Ovary (tissue), 9 donors: ENCODE results near the gene ENKUR. TPM values are rescaled to one million over a fixed set of nuclear protein-coding genes. Genes with fewer than 3 reads are reported as not detected.
"Not testable (repeated sequence)": the region's sequence is repeated elsewhere in the genome, so short reads cannot be mapped to it uniquely, and the experiment has no call there.

ENCODE experiments used
- DNase-seq, 5 donors: peaks; one replicate each; pipeline ENCODE4 v3.0.0-alpha.2; 2019 to 2020
- H3K27ac ChIP-seq, 2 donors: fragments of 200-600 bp; one replicate each; pipeline versions ENCODE4 v1.5.1 to v1.8.0; 2019 to 2022
- H3K27me3 ChIP-seq: fragments of 200-600 bp; one replicate; pipeline ENCODE4 v1.8.0; 2022
- H3K36me3 ChIP-seq: fragments of 200-600 bp; sonication (generic); one replicate; pipeline ENCODE4 v1.5.1; 2019
- H3K4me1 ChIP-seq: one replicate; pipeline ENCODE4 v1.8.1; 2013; ENCODE audit warnings: mild to moderate bottlenecking, moderate library complexity; ENCODE audit not compliant: insufficient read depth
- H3K4me3 ChIP-seq: fragments of 200-600 bp; sonication (generic); one replicate; pipeline ENCODE4 v1.5.1; 2017
- H3K9me3 ChIP-seq, 2 donors: fragments of 200-600 bp in 1 of 2; sonication (generic) in 1 of 2; one replicate each; pipeline versions ENCODE4 v1.5.1 to v1.8.1; 2013 to 2019; ENCODE audit warnings: mild to moderate bottlenecking in 1 of 2, moderate library complexity in 1 of 2
- EP300 ChIP-seq: sonication (generic); formaldehyde crosslinking; IDR thresholded peaks from one replicate; pipeline ENCODE4 v1.6.1; 2017; ENCODE audit warnings: antibody characterized with exemption
- POLR2A ChIP-seq: fragments of 450-650 bp; IDR thresholded peaks from one replicate; pipeline ENCODE4 v1.6.1; 2017; ENCODE audit warnings: antibody characterized with exemption, mild to moderate bottlenecking, moderate library complexity
- WGBS, 3 donors: extraction: QIAGEN DNeasy Blood & Tissue Kit in 1 of 3; methylation state at CpG; one replicate each; pipeline versions ENCODE4 v1.1.5 to v1.1.7; 2013 to 2017; 5-methylcytosine and 5-hydroxymethylcytosine counted together
- intact Hi-C, 4 donors: fragments of 100-400 bp; cut with DNase I; formaldehyde crosslinking; loops; one replicate each; pipeline versions ENCODE4 v1.11.0 to v1.15.1; 2022 to 2023
- polyA plus RNA-seq, 2 donors: library from polyadenylated mRNA; stranded (reverse); fragments of 200-250 nt in 1 of 2; fragments of 350-450 nt in 1 of 2; fragmentation: Illumina TruSeq in 1 of 2; extraction: RNeasy Lipid Tissue Mini Kit (QIAGEN cat#74804) in 1 of 2; gene quantifications; one replicate each; pipeline ENCODE4 v1.2.3, GENCODE V29; 2013 to 2014
- total RNA-seq, 7 donors: library from RNA; depleted of rRNA in 2 of 7; stranded (reverse); fragments of >200 nt in 2 of 7; fragmentation: NEBNext Ultra II Directional in 3 of 7; extraction: Animal tissue kit (Norgen Biotek cat#: 25700) in 3 of 7; gene quantifications; one replicate each; pipeline versions ENCODE4 v1.1.0 to v1.2.4, GENCODE V29; 2016 to 2023
- TF ChIP-seq, protein P1 (sequence below), 3 donors: fragments of 450-650 bp in 2 of 3; fragments of 200-600 bp in 1 of 3; IDR thresholded peaks; one replicate each; pipeline versions ENCODE4 v1.5.1 to v1.8.0; 2016 to 2022; ENCODE audit warnings: antibody characterized with exemption in 3 of 3, mild to moderate bottlenecking in 1 of 3
- donor health status: DM: no; HTN: no; CAD: no; lungs with moderate emphysema.
- donor health status: DM: no; HTN: no; CAD: no.
- donor health status: Bipolar disorder and iron deficiency.
- donor health status: DM: yes; HTN: yes; CAD: no.
- donor health status: DM: no; HTN: no; CAD: no.
- donor health status: DM: yes; HTN: yes; CAD: no.

Gene ENKUR
- total and polyA plus RNA-seq, 9 donors = 0.07 to 8.6 (median 0.33) TPM

DNA sequence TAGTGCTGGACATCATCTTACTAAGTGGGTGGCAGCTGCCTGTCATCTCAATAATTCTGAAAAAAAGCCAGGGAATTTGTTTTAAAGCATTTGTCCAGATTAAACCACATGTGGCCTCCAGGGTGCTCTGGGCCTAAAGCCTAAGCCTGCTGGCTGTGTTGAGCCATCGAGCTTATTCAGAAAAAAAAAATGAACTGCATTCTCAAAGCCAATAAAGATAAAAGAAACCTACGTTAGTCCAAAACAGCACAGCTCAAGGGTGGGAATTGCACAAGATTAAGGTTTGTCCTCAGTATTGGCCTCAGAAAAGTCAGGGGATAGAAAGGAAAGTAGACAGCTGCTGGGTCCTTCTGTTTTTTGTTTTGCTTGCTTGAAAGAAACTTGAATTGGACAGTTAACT, 41.0 kb downstream of the ENKUR start:
- 3 to 7% (median 5%) methylated on average over 2 of the region's 2 CpGs for WGBS, 3 donors
- Histone ChIP-seq H3K4me1 (peaks cover 3% of the 10 kb centered on the region), H3K36me3 (no peaks in the 10 kb centered on the region), H3K9me3 (no peaks in the 10 kb centered on the region), H3K27me3 (no peaks in the 10 kb centered on the region), H3K27ac (peak overlapping the region; percentile 14 to 83), H3K4me3 (no peak overlapping the region)
- intact Hi-C loops = no loop called here
- no peak for TF ChIP-seq EP300
- TF ChIP-seq, protein P1, sequence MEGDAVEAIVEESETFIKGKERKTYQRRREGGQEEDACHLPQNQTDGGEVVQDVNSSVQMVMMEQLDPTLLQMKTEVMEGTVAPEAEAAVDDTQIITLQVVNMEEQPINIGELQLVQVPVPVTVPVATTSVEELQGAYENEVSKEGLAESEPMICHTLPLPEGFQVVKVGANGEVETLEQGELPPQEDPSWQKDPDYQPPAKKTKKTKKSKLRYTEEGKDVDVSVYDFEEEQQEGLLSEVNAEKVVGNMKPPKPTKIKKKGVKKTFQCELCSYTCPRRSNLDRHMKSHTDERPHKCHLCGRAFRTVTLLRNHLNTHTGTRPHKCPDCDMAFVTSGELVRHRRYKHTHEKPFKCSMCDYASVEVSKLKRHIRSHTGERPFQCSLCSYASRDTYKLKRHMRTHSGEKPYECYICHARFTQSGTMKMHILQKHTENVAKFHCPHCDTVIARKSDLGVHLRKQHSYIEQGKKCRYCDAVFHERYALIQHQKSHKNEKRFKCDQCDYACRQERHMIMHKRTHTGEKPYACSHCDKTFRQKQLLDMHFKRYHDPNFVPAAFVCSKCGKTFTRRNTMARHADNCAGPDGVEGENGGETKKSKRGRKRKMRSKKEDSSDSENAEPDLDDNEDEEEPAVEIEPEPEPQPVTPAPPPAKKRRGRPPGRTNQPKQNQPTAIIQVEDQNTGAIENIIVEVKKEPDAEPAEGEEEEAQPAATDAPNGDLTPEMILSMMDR (IDR thresholded peaks at IDR 0.05) = peak in 2 of 3 donors; percentile 29 to 47
- peak; percentile 42 to 69 (median 64) for DNase-seq

DNA sequence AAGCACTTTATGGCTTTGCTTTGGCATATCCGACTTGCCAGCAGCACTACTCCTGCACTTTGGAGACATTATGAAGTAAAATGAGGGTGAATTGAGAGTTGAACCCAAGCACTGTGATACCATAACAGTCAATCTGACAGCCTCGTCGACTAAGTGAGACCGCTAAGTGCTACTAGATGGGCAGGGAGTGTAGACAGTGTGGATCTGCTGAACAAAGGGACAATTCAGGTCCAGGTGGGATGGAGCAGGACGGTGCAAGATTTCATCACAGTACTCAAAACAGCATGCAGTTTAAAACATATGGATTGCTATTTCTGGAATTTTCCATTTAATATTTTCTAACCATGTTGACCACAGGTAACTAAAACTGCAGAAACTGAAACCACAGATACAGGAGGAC, 42.8 kb downstream of the ENKUR start:
- 89% methylated on average over 5 of the region's 5 CpGs for WGBS, 3 donors
- no peak for DNase-seq
- TF ChIP-seq EP300 = no peak
- no peak for TF ChIP-seq POLR2A
- TF ChIP-seq, protein P1 (IDR thresholded peaks at IDR 0.05) = no peak
- Histone ChIP-seq H3K27me3 (no peaks in the 10 kb centered on the region), H3K4me1 (peaks cover 3% of the 10 kb centered on the region), H3K4me3 (no peak overlapping the region), H3K9me3 (no peaks in the 10 kb centered on the region), H3K27ac (no peak overlapping the region), H3K36me3 (no peaks in the 10 kb centered on the region)
- intact Hi-C loops = no loop called here

DNA sequence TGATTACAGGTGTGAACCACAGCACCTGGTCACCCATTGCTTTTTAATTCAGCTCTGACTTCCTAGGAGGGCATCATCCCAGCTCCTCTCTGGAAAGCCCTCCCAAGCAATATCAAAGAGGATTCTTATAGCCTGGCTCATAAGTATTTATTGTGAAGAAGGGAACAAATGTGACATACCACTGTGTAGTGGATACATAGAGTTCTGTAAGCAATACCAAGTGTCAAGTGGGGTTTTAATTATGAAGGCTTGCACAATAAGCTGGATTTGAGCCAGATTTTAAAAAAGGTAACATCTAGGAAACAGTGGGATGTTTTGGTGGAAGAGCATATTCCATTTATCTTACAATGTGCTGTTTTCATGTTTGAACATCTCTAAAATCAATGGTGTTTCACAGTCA, 44.6 kb downstream of the ENKUR start:
- DNase-seq = no peak
- Histone ChIP-seq H3K9me3 (no peaks in the 10 kb centered on the region), H3K36me3 (no peaks in the 10 kb centered on the region), H3K27ac (no peak overlapping the region), H3K4me1 (peaks cover 3% of the 10 kb centered on the region), H3K4me3 (no peak overlapping the region), H3K27me3 (no peaks in the 10 kb centered on the region)
- no peak for TF ChIP-seq EP300
- TF ChIP-seq POLR2A = no peak
- TF ChIP-seq, protein P1 (IDR thresholded peaks at IDR 0.05) = no peak
- intact Hi-C loops = no loop called here

DNA sequence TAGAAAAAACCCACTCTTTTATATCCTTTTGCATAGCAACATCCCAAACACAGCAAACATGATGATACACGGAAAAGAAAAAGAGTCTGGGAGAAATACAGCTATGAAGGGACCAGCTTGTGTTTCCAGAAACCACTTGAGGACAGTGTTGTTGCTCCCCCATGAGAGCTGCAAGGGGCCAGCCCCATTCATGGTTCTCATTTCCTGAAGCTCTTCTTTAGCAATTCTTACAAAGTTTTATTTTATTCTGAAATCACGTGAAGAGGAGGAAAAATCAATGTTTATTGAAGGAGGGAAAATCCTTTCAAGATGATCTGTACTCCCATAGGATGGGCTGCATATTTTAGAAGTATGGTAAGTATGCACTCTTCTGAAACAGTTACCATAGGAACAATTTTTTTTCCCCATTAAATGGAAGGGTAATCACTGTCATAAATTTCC, 46.1 kb downstream of the ENKUR start:
- H3K27ac ChIP-seq = no peak overlapping the region
- H3K27me3 ChIP-seq = no peaks in the 10 kb centered on the region
- no peak overlapping the region for H3K4me3 ChIP-seq
- DNase-seq = no peak
- H3K9me3 ChIP-seq = no peaks in the 10 kb centered on the region
- H3K4me1 ChIP-seq = no peaks in the 10 kb centered on the region
- intact Hi-C loops = no loop called here
- 18 to 33% (median 23%) methylated on average over 2 of the region's 2 CpGs for WGBS, 3 donors
- TF ChIP-seq POLR2A (no peak), EP300 (no peak)
- TF ChIP-seq, protein P1 (IDR thresholded peaks at IDR 0.05) = no peak
- no peaks in the 10 kb centered on the region for H3K36me3 ChIP-seq

DNA sequence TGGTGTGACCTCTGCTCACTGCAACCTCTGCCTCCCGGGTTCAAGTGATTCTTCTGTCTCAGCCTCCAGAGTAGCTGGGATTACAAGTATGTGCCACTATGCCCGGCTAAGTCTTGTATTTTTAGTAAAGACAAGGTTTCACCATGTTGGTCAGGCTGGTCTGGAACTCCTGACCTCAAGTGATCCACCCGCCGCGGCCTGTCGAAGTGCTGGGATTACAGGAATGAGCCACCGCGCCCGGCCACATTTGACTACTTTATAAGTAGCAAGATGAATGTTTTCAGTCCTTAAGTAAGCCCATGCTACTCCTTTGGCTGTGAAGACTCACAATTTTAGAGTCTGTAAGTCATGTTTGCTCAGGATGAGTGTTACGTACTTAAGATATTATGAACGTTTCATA, 47.0 kb downstream of the ENKUR start:
- H3K4me3 ChIP-seq, intact Hi-C loops, H3K9me3 ChIP-seq, H3K27me3 ChIP-seq, H3K4me1 ChIP-seq, DNase-seq, H3K36me3 ChIP-seq, H3K27ac ChIP-seq: not testable (repeated sequence)
- 93 to 95% (median 95%) methylated on average over 11 of the region's 11 CpGs for WGBS, 3 donors
